GM19043 (cell line): ENCODE data around the gene HNRNPU.

Source experiments
- ATAC-seq: cut with Tn5 transposase; IDR thresholded peaks from one replicate; pipeline ENCODE4 v1.9.1; 2021; ENCODE audit warnings: low read depth; ENCODE audit not compliant: unreplicated experiment

HNRNPU gene

DNA sequence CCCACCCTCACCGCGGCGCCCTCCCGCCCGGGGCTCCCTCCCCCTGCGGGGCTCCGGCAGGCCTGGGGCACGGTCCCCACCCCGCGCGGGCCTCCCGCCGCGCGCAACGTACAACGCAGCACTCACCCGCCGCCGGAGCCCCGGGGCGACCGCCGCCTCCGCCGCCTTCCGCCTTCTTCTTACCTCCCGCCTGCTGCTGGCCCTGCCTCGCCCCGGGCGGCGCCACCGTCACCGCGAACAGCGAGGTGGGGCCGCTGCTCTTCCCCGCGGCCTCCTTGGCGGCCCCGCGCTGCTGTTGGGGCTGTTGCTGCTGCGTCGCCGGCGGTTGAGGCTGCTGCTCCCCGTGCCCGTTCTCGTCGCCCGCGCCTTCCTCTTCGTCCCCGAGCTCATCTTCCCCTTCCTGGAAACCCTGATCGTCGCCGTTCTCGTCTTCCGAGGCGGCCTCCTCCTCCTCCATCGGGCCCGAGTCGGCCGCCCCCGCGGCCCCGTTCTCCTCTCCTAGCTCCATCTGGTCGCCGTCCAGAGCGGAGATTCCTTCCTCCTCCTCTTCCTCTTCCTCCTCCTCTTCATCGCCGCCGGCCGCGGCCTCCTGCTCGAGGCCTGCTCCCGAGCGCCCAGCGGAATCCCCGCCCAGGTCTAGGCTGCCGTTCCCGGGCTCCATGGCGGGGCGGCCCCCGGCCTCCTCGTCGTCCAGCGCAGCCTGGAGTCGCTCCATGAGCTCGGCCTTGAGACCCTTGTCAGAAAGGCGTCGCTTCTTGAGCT lies 671 bp downstream of the HNRNPU start:
- ATAC-seq, result no peak

DNA sequence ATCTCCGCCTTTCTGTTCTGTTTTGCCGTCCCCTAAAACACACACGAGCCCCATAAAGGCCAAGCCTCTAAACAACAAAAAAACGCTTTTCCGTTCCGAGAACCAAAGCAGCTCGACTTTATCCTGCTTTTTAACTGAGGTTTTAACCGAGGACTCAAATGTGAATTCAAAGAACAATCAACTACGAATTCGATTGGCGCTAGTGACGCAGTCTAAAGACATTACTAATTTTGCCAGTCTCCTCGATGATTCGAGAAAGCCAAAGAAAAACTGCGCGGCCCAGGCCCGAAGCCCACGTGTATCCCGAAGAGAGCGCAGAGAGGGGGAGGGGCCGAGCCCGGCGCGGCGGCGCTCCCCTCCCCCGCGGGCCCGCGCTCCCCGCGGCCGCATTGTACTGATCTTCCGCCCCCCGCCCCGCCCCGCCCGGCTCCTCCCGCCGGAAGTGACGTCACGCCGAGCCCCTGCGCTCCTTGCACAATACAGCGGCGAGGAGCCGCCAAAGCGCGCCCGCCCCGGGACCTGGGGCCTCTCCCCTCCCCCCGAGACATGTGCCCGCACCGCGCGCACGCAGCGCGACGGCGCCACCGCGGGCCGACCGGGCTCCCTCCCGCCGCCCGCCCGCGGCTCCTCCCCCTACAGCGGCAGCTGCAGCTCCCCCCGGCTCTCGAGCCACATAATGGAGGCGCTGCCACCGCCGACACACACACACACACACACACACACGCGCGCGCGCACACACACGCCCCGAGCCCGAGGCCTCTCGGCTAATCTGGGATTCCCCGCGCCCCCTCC lies 1.4 kb downstream of the HNRNPU start:
- peak; percentile 52 for ATAC-seq

DNA sequence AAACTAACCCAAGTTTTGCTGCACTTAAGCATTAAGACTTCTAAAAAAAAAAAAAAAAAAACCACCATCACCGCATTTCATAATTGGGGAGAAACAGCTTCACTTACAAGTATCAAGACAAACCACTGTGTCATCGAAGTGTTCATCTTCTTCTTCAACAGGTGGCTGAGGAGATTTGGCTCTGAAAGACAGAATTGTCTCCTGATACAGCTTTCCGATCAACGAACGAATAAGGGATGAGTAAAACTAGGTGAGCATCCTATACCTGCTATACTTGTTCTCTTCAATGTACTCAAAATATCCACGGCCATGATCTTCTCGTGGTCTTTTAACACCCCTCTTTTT lies 2.0 kb downstream of the HNRNPU start:
- no peak for ATAC-seq

DNA sequence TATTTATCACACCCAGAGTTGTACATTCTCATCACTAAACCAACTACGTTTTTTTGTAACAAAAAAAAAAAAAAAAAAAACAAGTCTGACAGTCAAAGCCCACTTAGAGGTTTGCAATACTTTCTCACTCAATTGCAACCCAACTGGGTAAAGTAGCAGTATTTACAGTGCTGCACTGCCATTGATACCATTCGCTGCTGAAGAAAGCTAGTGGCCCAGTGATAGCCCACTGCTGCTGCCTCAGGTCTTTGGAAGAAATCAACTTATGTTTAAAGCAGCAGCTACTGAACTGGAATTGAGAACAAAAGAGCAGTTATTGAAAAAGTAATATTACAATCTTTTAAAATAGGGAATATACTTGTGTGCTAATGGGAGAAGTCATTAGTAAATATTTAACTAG lies 2.7 kb downstream of the HNRNPU start:
- no peak for ATAC-seq

DNA sequence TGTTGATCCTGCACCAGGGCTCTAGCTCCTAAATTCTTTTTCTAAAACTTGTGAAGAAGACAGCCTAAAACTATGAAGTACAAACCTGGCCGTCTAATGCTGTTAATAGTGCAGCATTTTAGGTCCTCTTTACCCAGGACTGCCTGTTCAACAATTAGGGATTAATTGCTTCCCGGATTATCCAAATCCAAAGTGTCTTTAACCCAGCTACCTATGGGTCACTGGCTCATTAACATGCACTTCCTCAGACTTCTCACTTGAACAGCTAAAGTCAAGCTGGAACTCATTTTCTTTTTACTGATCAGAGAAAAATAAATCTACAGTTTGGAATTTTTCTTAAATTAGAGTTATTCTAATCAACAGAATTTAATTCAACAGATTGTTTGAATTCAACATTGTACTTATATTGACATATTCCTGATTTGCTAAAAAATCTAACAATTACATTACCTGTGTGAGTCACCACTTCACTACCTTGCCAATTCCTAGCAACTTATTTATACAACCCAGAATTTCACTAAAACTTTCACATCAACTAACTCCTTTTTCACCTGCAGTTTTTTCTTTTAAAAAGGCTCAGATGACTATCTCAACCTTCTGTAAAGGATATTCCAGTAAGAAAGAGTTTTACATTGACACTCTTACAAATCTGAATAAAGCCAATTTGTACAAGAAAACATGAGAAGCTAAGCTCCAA lies 3.3 kb downstream of the HNRNPU start:
- no peak for ATAC-seq

DNA sequence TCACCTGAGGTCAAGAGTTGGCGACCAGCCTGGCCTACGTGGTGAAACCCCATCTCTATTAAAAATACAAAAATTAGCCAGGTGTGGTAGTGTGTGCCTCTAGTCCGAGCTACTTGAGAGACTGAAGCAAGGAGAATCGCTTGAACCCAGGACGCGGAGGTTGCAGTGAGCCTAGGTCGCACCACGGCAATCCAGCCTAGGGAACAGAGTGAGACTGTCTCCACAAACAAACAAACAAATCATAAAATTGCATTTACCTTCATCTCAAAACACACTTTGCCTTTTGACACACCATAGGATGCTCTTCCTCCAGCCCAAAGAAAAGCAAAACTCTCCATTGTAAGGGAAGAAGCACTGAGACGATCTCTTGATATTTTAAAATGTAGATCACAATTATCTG lies 4.3 kb downstream of the HNRNPU start:
- ATAC-seq, result no peak

DNA sequence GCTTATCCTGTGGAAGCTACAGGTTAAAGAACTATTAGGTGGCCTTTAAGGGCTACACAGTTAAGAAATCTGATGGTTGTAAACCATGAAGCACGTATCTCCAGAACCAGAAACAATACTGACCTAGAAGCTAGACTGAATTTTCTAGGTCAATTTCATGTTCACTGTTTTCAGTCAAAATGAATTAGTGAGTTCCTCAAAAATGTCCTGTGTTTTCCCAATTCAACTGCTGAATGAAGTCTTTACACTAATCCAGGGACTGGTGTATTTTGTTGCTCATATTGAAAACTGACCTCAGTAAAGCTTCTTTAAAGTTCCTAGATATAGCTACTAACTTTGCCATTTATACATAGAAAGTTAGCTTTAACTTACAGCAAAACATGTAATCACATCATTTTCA lies 6.0 kb downstream of the HNRNPU start:
- ATAC-seq, result no peak

DNA sequence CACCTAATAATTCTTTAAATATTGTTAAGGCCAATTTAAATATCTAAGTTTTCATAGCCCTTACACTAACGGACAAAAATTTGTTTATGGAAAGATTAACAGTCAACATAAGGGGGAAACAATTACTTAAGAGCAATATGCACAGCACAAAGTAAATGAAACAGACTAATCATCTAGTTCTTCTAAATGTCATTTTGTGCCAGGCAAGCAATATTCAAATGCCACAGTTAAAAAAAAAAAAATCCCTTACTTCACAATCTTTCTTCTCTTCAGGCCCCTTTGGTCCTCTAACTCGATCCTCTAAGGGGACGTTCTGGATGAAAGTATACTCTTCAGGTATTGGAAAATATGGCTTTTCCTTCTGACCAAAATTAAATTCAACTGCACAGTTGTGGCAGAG lies 6.6 kb downstream of the HNRNPU start:
- ATAC-seq, result no peak

DNA sequence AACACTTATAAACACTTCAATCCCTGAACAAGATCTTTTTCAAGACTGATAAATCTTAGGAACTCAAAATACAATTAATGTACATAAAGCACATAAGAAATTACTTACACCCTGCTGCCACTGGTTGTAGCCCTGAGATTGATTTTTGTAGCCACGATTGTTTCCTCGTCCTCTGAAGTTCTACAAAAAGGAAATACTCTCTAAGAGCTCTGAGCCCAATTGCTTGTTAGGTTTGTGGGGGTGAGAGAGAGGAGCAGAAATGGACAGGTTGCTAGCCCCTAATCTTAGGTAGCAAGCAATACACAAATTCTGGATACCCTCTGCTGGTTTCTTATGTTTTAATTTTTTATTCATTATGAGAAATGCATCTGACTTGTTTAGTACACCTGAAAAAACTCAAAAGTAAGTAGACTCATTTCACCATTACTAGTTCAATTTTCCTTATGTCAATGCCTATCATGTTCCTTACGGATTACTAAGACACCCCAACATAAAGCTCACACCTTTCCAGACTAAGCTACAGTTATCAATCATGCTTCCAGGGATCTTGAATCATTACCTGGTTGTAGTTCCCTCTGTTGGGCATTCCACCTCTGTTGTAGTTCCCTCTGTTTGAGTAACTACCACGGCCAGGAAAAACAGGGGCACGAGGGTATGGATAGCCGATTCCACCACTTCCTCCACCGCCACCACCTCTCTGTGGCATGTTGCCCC lies 9.3 kb downstream of the HNRNPU start:
- no peak for ATAC-seq

DNA sequence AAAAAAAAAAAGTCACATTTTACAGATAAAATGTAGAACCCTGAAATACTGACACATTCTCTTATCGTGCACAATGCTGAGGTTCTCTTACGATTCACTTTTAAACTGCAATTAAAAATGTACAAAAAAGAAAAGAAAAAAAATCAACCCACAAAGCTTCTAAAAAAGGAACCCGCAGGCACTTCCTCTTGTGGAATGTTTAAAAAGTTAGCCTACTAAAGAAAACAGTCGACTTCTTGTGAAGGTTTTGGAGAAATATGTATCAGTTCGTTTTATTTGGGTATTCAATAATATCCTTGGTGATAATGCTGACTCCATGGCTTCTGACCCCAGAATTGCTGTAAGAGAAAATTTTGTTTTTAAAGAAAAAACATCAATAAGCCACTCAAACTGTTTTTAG lies 10.2 kb downstream of the HNRNPU start:
- no peak for ATAC-seq

DNA sequence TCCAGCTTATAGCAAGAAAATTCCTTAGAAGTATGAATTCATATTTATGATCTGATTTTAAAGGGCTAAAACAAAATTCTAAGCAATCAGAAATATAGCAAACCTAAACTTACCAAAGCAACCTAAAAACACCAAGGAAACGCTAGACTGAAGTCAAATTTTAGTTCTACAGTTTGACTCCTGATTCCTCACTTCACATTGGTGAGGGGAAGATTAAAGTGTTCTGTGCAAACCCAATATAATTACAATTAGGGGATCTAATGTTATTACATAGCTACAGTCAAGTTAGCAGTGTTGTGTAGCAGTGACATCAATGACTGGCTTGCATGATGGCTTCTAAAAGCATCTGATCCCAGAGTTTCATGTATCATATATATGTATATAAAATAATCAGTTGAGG lies 11.6 kb downstream of the HNRNPU start:
- no peak for ATAC-seq

DNA sequence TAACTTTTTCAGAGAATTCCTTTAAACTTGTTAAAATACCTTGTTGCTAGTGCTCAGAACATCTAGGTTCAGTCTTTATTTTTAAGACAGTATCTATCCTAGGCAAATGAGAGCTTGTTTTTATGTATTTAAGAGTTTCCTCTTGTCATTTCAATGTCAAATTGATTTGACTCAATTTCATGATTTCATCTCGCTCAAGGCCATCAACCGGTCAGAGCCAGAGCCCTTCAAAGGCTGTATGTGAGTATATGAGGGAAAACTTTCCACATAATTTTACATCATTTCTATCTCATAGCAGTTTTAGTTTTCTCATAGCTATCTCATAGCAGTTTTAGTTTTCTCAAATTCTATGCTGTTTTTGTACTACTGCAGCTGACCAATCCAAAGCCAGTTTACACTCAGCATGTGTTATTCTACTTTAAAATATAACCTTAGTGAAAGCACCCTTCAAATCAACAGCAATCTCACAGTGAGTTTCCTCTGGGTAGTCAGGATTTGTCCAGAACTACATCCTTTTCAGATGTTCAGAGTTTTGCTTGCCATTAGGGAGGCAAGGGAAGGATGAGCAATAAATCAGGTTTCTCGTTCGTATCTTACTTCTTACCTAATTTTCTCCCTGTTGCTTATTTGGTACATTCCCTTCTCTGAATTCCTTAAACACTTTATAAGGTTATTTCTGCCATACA lies 12.7 kb downstream of the HNRNPU start:
- no peak for ATAC-seq

DNA sequence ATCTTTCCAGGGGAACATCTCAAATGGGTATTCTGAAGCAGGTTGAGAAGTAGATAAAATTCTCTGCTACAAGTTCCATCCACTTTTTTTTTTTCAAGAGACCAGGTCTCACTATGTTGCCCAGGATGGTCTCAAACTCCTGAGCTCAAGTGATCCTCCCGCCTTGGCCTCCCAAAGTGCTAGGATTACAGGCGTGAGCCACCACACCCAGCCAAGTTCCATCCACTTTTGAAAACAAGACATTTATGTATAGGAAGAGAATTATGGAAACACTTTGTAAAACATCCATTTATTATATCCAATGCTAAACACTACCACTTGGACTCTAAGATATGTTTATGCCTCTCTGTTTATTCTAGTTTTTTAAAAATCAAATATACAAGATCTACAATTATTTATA lies 13.4 kb downstream of the HNRNPU start:
- no peak for ATAC-seq

DNA sequence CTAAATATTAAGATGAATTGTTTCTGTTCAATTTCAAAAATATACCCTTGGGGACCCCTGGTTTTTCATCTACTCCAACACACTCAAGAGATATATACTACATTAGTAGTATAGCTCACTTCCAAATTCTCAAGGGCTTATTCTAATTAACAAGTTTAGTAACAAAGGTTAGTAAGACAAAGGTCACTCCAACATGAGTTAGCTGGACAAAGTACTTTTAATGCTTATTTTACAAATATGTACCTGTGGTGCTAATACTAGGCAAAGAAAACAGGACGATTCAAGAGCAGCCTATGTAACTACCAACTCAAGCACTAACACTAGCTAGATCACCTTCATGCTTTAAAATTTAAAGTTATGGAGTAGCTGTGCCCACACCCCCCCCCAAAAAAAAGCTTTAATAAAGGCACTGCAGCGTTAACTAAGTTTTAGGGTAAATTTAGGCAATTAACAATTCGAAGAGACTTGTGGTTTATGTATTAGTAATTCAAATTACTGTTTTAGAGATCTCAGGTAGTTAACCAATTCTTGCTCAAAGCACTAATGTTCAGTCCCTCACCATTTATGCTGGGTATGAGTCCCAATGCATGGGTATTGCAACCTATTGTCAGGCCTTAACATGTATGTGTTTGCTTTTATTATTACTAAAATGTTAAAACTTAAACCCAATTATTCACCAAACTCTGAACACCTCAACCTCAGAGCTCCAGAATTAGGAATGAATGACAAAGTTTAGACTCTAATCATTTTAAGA lies 14.1 kb downstream of the HNRNPU start:
- no peak for ATAC-seq

DNA sequence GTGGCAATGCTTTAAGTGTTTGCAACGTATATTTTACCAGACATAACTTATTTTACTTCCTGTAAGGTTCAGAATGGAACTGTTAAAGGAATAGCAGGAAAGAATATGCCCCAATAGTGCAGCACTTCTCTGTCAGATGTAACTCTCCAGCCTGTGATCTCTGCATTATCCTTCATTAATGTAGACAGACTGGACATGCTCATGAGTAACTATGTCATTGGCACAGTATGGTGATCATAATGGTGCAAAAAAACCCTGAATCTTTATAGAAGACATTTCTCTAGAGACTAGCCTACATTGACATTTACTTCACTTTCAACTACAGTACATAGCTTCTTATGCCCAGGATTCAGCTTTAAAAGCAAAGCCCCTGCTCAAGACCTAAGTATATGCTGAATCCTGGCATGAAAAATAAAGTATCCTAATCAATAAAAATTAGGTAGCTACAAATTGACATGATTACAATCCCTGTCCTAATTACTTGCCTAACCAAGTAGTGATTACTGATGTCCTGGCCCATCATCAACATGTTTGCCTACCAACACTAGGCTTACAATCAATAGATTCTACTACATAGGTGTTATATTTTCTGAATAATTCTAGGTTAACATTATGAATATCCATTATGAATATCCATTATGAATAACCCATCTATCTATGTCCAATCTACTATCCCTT lies 15.0 kb downstream of the HNRNPU start:
- ATAC-seq, result no peak

DNA sequence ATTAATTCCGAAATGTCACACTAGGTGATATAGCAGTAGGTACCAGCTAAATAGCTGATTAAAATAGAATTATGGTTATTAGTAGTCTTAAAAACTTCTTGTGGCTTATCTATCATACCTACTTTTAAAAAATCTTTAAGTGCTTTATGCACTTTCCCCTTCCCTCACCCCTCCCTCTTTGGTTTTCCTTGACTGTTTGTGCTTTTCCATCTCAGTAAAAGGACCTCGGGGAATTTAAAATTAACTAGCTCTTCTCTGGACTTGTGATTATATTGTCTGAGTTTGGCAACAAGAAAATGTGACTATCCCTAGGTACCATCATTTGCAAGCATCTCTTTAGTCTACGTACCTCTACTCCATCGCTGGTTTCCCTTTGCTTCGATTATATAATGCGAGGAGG lies 17.7 kb downstream of the HNRNPU start:
- no peak for ATAC-seq

DNA sequence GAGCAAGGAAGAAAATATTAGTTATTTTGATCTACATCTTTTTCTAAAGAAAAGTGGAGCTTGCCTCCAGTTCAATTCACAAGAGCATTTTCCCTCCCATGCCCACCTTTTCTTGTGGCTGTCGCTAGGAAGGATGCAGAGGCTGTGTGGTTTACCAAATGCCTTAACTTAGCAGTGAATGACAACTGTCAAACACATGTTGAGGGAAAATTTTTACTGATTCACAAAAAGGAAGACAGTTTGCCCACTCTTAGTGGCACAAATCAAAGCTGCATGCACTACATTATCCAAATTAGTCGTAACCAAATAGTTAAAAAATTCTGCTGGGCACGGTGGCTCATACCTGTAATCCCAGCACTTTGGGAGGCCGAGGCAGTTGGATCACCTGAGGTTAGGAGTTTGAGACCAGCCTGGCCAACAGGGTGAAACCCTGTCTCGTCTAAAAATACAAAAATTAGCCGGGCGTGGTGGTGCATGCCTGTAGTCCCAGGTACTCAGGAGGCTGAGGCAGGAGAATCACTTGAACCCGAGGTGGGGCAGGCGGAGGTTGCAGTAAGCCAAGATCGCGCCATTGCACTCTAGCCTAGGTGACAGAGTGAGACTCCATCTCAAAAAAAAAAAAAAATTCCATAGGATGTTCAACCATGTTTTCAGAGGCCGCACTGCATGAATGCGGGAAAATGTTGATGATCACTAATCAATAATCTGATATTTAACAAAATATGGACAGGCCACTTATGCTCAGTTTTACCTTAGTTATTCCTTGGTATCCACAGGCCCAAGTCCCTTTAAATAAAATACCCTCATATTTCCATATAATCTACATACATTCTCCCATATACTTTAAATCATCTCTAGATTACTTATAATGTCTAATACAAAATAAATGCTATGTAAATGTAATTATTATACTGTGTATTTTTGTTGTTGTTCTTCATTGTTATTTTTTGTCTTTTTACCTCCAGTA lies 19.9 kb downstream of the HNRNPU start:
- ATAC-seq, result no peak
